Ovary (tissue), 9 donors: ENCODE data around the gene KREMEN1. TPM values are rescaled to one million over a fixed set of nuclear protein-coding genes. Genes with fewer than 3 reads are reported as not detected.

Experiments
- DNase-seq, 5 donors: peaks; one replicate each; pipeline ENCODE4 v3.0.0-alpha.2; 2019 to 2020
- H3K27ac ChIP-seq, 2 donors: fragments of 200-600 bp; one replicate each; pipeline versions ENCODE4 v1.5.1 to v1.8.0; 2019 to 2022
- H3K27me3 ChIP-seq: fragments of 200-600 bp; one replicate; pipeline ENCODE4 v1.8.0; 2022
- H3K36me3 ChIP-seq: fragments of 200-600 bp; sonication (generic); one replicate; pipeline ENCODE4 v1.5.1; 2019
- H3K4me1 ChIP-seq: one replicate; pipeline ENCODE4 v1.8.1; 2013; ENCODE audit warnings: mild to moderate bottlenecking, moderate library complexity; ENCODE audit not compliant: insufficient read depth
- H3K4me3 ChIP-seq: fragments of 200-600 bp; sonication (generic); one replicate; pipeline ENCODE4 v1.5.1; 2017
- H3K9me3 ChIP-seq, 2 donors: fragments of 200-600 bp in 1 of 2; sonication (generic) in 1 of 2; one replicate each; pipeline versions ENCODE4 v1.5.1 to v1.8.1; 2013 to 2019; ENCODE audit warnings: mild to moderate bottlenecking in 1 of 2, moderate library complexity in 1 of 2
- CTCF ChIP-seq, 3 donors: fragments of 450-650 bp in 2 of 3; fragments of 200-600 bp in 1 of 3; IDR thresholded peaks; one replicate each; pipeline versions ENCODE4 v1.5.1 to v1.8.0; 2016 to 2022; ENCODE audit warnings: antibody characterized with exemption in 3 of 3, mild to moderate bottlenecking in 1 of 3
- EP300 ChIP-seq: sonication (generic); formaldehyde crosslinking; IDR thresholded peaks from one replicate; pipeline ENCODE4 v1.6.1; 2017; ENCODE audit warnings: antibody characterized with exemption
- POLR2A ChIP-seq: fragments of 450-650 bp; IDR thresholded peaks from one replicate; pipeline ENCODE4 v1.6.1; 2017; ENCODE audit warnings: antibody characterized with exemption, mild to moderate bottlenecking, moderate library complexity
- WGBS, 3 donors: extraction: QIAGEN DNeasy Blood & Tissue Kit in 1 of 3; methylation state at CpG; one replicate each; pipeline versions ENCODE4 v1.1.5 to v1.1.7; 2013 to 2017; 5-methylcytosine and 5-hydroxymethylcytosine counted together
- intact Hi-C, 4 donors: fragments of 100-400 bp; cut with DNase I; formaldehyde crosslinking; loops; one replicate each; pipeline versions ENCODE4 v1.11.0 to v1.15.1; 2022 to 2023
- polyA plus RNA-seq, 2 donors: library from polyadenylated mRNA; stranded (reverse); fragments of 200-250 nt in 1 of 2; fragments of 350-450 nt in 1 of 2; fragmentation: Illumina TruSeq in 1 of 2; extraction: RNeasy Lipid Tissue Mini Kit (QIAGEN cat#74804) in 1 of 2; gene quantifications; one replicate each; pipeline ENCODE4 v1.2.3, GENCODE V29; 2013 to 2014
- total RNA-seq, 7 donors: library from RNA; depleted of rRNA in 2 of 7; stranded (reverse); fragments of >200 nt in 2 of 7; fragmentation: NEBNext Ultra II Directional in 3 of 7; extraction: Animal tissue kit (Norgen Biotek cat#: 25700) in 3 of 7; gene quantifications; one replicate each; pipeline versions ENCODE4 v1.1.0 to v1.2.4, GENCODE V29; 2016 to 2023
- donor health status: DM: no; HTN: no; CAD: no; lungs with moderate emphysema.
- donor health status: DM: no; HTN: no; CAD: no.
- donor health status: Bipolar disorder and iron deficiency.
- donor health status: DM: yes; HTN: yes; CAD: no.
- donor health status: DM: no; HTN: no; CAD: no.
- donor health status: DM: yes; HTN: yes; CAD: no.

KREMEN1 gene
- total and polyA plus RNA-seq, 9 donors, result 15.4 to 49.5 (median 35.6) TPM

GRCh38 chr22:29203488-29204454 lies 130.9 kb downstream of the KREMEN1 start:
- WGBS, 3 donors, result 79 to 87% (median 84%) methylated on average over 9 of the region's 9 CpGs
- H3K27me3 ChIP-seq, result no peaks in the 10 kb centered on the region
- TF ChIP-seq EP300 (no peak), POLR2A (no peak), CTCF (IDR thresholded peaks at IDR 0.05) (no peak)
- H3K4me3 ChIP-seq, result no peak overlapping the region
- no peak for DNase-seq
- no peak overlapping the region for H3K27ac ChIP-seq
- H3K4me1 ChIP-seq, result no peaks in the 10 kb centered on the region
- no peaks in the 10 kb centered on the region for H3K9me3 ChIP-seq
- H3K36me3 ChIP-seq, result no peaks in the 10 kb centered on the region
- intact Hi-C loops, result no loop called here

- WGBS, 3 donors, result 81 to 87% (median 84%) methylated on average over 8 of the region's 8 CpGs
- TF ChIP-seq POLR2A, result no peak
- no peak for TF ChIP-seq EP300
- no peak for TF ChIP-seq CTCF (IDR thresholded peaks at IDR 0.05)
- H3K4me3 ChIP-seq, result no peak overlapping the region
- H3K4me1 ChIP-seq, result no peaks in the 10 kb centered on the region
- DNase-seq, result no peak
- H3K36me3 ChIP-seq, result no peaks in the 10 kb centered on the region
- intact Hi-C loops, result no loop called here
- H3K9me3 ChIP-seq, result no peaks in the 10 kb centered on the region
- H3K27ac ChIP-seq, result no peak overlapping the region
- no peaks in the 10 kb centered on the region for H3K27me3 ChIP-seq
Observed at GRCh38 chr22:29204455-29205183, 131.8 kb downstream of the KREMEN1 start.

GRCh38 chr22:29205252-29205593 lies 132.4 kb downstream of the KREMEN1 start:
- no peaks in the 10 kb centered on the region for H3K9me3 ChIP-seq
- H3K36me3 ChIP-seq, result no peaks in the 10 kb centered on the region
- TF ChIP-seq CTCF (IDR thresholded peaks at IDR 0.05) (no peak), POLR2A (no peak), EP300 (no peak)
- H3K4me1 ChIP-seq, result no peaks in the 10 kb centered on the region
- intact Hi-C loops, result no loop called here
- no peak overlapping the region for H3K27ac ChIP-seq
- peak overlapping the region; percentile 46 for H3K4me3 ChIP-seq
- DNase-seq, result no peak
- no peaks in the 10 kb centered on the region for H3K27me3 ChIP-seq
- WGBS, 3 donors, result 65 to 73% (median 68%) methylated on average over 11 of the region's 11 CpGs

GRCh38 chr22:29205594-29206371 lies 132.9 kb downstream of the KREMEN1 start, which contains the start of gene EMID1:
Gene EMID1, plus strand, starts transcription at chr22:29205896. Its CDS starts 143 bp downstream, at chr22:29206039.
- no peaks in the 10 kb centered on the region for H3K9me3 ChIP-seq
- no peaks in the 10 kb centered on the region for H3K27me3 ChIP-seq
- H3K27ac ChIP-seq, result peak within 1 kb of the TSS in 1 of 2 donors; percentile 47
- 2% methylated on average over 32 to 90 of the region's 90 CpGs for whole genome bisulfite sequencing, 3 donors
- H3K36me3 ChIP-seq, result no peaks in the 10 kb centered on the region
- intact Hi-C loops, result no loop called here
- H3K4me3 ChIP-seq, result peak within 1 kb of the TSS; percentile 46
- no peaks in the 10 kb centered on the region for H3K4me1 ChIP-seq
- TF ChIP-seq EP300 (no peak), CTCF (IDR thresholded peaks at IDR 0.05) (no peak)
- peak; percentile 51 to 72 (median 57) for DNase-seq
